AG04450 (cell line): ENCODE measurements around the gene LAMB2. TPM values are rescaled to one million over a fixed set of nuclear protein-coding genes. Genes with fewer than 3 reads are reported as not detected.

Source experiments
- CTCF ChIA-PET: fragments of 300-600, 350-600 bp; formaldehyde crosslinking; extraction: SDS; loops from one replicate; lab custom pipeline; 2022; ENCODE audit warnings: antibody characterized with exemption, inconsistent platforms; lab: Charles Lee
- POLR2A ChIA-PET: fragments of 350-600 bp; formaldehyde crosslinking; extraction: SDS; loops from one replicate; lab custom pipeline; 2021; ENCODE audit warnings: antibody characterized with exemption, inconsistent platforms; lab: Yijun Ruan, JAX
- DNase-seq: peaks from one replicate; pipeline ENCODE4 v3.0.0-alpha.2; 2011; ENCODE audit warnings: low read depth, low spot score
- H3K27ac ChIP-seq: one replicate; pipeline ENCODE4 v1.5.1; 2012; ENCODE audit warnings: low read depth, low read length, control low read depth
- H3K27me3 ChIP-seq: one replicate; pipeline ENCODE4 v1.6.0; 2012; ENCODE audit warnings: low read length; ENCODE audit not compliant: control insufficient read depth, insufficient read depth
- H3K4me3 ChIP-seq: 2 replicates; pipeline ENCODE4 v1.5.1; 2011; ENCODE audit warnings: mild to moderate bottlenecking, low read depth, low read length, control low read depth
- H3K9me3 ChIP-seq: 2 replicates; pipeline ENCODE4 v1.5.1; 2012; ENCODE audit warnings: low read length; ENCODE audit not compliant: control insufficient read depth, insufficient read depth
- CTCF ChIP-seq: IDR thresholded peaks from 2 replicates; pipeline ENCODE4 v1.5.1; 2011; ENCODE audit warnings: low read depth, low read length, control low read depth, inconsistent platforms
- polyA plus RNA-seq: library from polyadenylated mRNA; depleted of rRNA; stranded (reverse); fragments of >200 nt; gene quantifications from 2 replicates; pipeline ENCODE4 v1.2.3, GENCODE V29; 2011

Gene LAMB2
- polyA plus RNA-seq, 1 experiment = 470 TPM

DNA sequence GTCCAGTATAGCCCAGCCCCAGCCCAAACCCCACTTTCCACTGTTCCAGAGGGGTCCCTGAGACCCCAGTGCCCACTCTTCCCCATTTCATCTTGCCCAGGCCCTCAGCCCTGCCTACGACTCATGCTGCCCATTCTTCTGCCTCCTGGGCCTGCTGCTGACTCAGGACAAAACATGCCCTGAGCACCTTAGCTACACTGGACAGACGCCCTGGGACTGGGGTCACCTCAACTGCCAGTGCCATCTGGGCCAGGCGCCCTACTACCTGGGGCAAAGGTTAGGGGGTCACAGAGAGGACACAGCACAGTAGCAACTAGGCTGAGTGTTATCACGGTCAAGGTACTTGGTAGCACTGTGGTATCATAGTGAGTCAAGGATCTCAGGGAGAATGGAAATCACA, 2.6 kb upstream of the LAMB2 start:
- no peak overlapping the region for H3K4me3 ChIP-seq
- H3K27me3 ChIP-seq = peaks cover 2% of the 10 kb centered on the region
- no peak for TF ChIP-seq CTCF
- ChIA-PET CTCF (no interaction called here), POLR2A (no interaction called here)
- H3K27ac ChIP-seq = no peak overlapping the region
- H3K9me3 ChIP-seq = no peaks in the 10 kb centered on the region
- no peak for DNase-seq

GRCh38 chr3:49134471-49135265, 1.8 kb upstream of the LAMB2 start:
- ChIA-PET CTCF (no interaction called here), POLR2A (interaction anchor here (0.9 kb wide), 1 partner anchor 30 kb away, joined by 4 read pairs; the partner anchor contains the start of gene QARS1)
- no peak for TF ChIP-seq CTCF
- no peak overlapping the region for H3K27ac ChIP-seq
- no peaks in the 10 kb centered on the region for H3K27me3 ChIP-seq
- DNase-seq = no peak
- no peaks in the 10 kb centered on the region for H3K9me3 ChIP-seq
- peak overlapping the region; percentile 22; the same call in 1 of the 2 replicates for H3K4me3 ChIP-seq

GRCh38 chr3:49133226-49133951, 539 bp upstream of the LAMB2 start:
- H3K27ac ChIP-seq = peak overlapping the region; percentile 49
- no peaks in the 10 kb centered on the region for H3K27me3 ChIP-seq
- peak overlapping the region; percentile 89 for H3K4me3 ChIP-seq
- H3K9me3 ChIP-seq = no peaks in the 10 kb centered on the region
- ChIA-PET CTCF (interaction anchor here (0.5 to 2.3 kb wide), 4 partner anchors 64 to 347 kb away, joined by 3 to 12 read pairs (median 4); no protein-coding TSS in a partner anchor), POLR2A (interaction anchor here (0.8 to 4.2 kb wide), 9 partner anchors 12 to 878 kb away, joined by 3 to 39 read pairs (median 6); partner anchors contain the start of genes IMPDH2, QARS1, QRICH1 and USP19)
- TF ChIP-seq CTCF = no peak
- DNase-seq = peak; percentile 69

DNA sequence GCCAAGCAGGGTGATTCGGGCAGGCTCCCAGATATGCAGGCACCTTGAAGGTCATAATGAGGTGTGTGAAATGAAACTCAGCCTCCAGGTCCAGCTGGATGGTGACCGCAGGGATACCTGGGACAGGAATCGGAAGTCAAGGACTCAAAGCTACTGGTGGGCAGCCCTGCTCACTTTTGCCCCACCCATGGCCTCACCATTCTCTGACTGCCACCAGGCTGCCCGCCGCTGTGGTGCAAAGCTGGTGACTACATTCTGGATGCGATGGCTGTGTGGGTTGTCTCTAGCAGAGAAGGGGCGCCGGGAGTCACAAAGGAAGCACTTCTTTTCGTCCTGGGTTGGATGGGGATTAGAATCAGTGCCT, 795 bp downstream of the LAMB2 start:
- H3K27me3 ChIP-seq = no peaks in the 10 kb centered on the region
- H3K27ac ChIP-seq = no peak overlapping the region
- H3K4me3 ChIP-seq = peak overlapping the region; percentile 89
- DNase-seq = no peak
- no peak for TF ChIP-seq CTCF
- H3K9me3 ChIP-seq = no peaks in the 10 kb centered on the region
- POLR2A ChIA-PET = interaction anchor here (1.2 to 4.2 kb wide), 3 partner anchors 11 to 110 kb away, joined by 4 to 39 read pairs (median 29); partner anchors contain the start of genes NDUFAF3, QRICH1 and USP19
- CTCF ChIA-PET = interaction anchor here (1.0 to 2.3 kb wide), 2 partner anchors 37 to 318 kb away, joined by 4 to 12 read pairs; no protein-coding TSS in a partner anchor
